Mononuclear cell (primary cell): ENCODE measurements around the gene SLAMF6. TPM values are rescaled to one million over a fixed set of nuclear protein-coding genes. Genes with fewer than 3 reads are reported as not detected.
"Not testable (repeated sequence)": the region's sequence is repeated elsewhere in the genome, so short reads cannot be mapped to it uniquely, and the experiment has no call there.

ENCODE experiments used
- H3K27me3 ChIP-seq: 2 replicates; pipeline ENCODE4 v1.6.0; 2011; ENCODE audit warnings: low read length, control low read depth; ENCODE audit not compliant: insufficient read depth
- H3K4me1 ChIP-seq: 2 replicates; pipeline ENCODE4 v1.5.1; 2011; ENCODE audit warnings: mild to moderate bottlenecking, low read length, control low read depth; ENCODE audit not compliant: insufficient read depth
- H3K4me3 ChIP-seq: 2 replicates; pipeline ENCODE4 v1.5.1; 2011; ENCODE audit warnings: mild to moderate bottlenecking, low read length, moderate library complexity
- H3K9me3 ChIP-seq: 2 replicates; pipeline ENCODE4 v1.5.1; 2011; ENCODE audit warnings: low read depth, mild to moderate bottlenecking, control low read depth, low read length
- total RNA-seq: library from RNA; depleted of rRNA; stranded (reverse); fragments of >200 nt; gene quantifications from one replicate; pipeline ENCODE4 v1.2.3, GENCODE V29; 2012

SLAMF6 gene
- total RNA-seq, 1 donor, result 8.2 TPM

GRCh38 chr1:160499631-160500030 is 23.4 kb downstream of the SLAMF6 start:
- peaks cover 21% of the 10 kb centered on the region for H3K4me1 ChIP-seq
- no peaks in the 10 kb centered on the region for H3K27me3 ChIP-seq
- H3K4me3 ChIP-seq, result no peak overlapping the region
- H3K9me3 ChIP-seq, result peaks cover 5% of the 10 kb centered on the region

GRCh38 chr1:160498301-160499065 is 24.6 kb downstream of the SLAMF6 start:
- H3K27me3 ChIP-seq, H3K4me3 ChIP-seq, H3K9me3 ChIP-seq: not testable (repeated sequence)
- peaks cover 17% of the 10 kb centered on the region for H3K4me1 ChIP-seq

- peaks cover 14% of the 10 kb centered on the region for H3K4me1 ChIP-seq
- H3K27me3 ChIP-seq, result no peaks in the 10 kb centered on the region
- H3K4me3 ChIP-seq, result no peak overlapping the region
- H3K9me3 ChIP-seq, result peaks cover 5% of the 10 kb centered on the region
These were observed 26.7 kb downstream of the SLAMF6 start for GRCh38 chr1:160496334-160496733.

- Histone ChIP-seq H3K4me1 (peaks cover 13% of the 10 kb centered on the region), H3K27me3 (no peaks in the 10 kb centered on the region), H3K9me3 (peaks cover 5% of the 10 kb centered on the region), H3K4me3 (no peak overlapping the region)
These were observed 28.4 kb downstream of the SLAMF6 start for GRCh38 chr1:160494620-160495019.

GRCh38 chr1:160492617-160493016 is 30.4 kb downstream of the SLAMF6 start:
- H3K4me1 ChIP-seq, result peaks cover 26% of the 10 kb centered on the region
- H3K4me3 ChIP-seq, result no peak overlapping the region
- no peaks in the 10 kb centered on the region for H3K27me3 ChIP-seq
- no peaks in the 10 kb centered on the region for H3K9me3 ChIP-seq

DNA sequence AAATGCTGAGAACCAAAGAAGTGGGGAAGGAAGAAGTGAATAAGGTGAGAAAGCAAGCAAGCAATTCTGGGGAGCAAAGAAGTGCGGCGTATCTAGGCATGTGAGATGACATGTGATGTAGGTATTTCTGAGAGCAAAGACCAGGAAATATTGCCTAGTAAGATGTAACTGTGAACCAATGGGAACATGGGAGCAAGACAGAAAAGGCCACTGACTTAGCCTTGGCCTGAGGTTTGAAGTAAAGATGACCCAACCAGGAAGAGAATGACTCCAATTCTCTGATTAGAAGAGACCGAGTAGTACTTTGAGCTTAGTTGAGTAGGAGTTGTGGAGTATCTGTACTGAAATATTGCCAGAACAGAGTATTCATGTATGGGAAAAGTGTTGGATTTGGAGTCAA is 31.1 kb downstream of the SLAMF6 start:
- H3K27me3 ChIP-seq, result no peaks in the 10 kb centered on the region
- no peak overlapping the region for H3K4me3 ChIP-seq
- H3K9me3 ChIP-seq, result no peaks in the 10 kb centered on the region
- peaks cover 27% of the 10 kb centered on the region for H3K4me1 ChIP-seq

DNA sequence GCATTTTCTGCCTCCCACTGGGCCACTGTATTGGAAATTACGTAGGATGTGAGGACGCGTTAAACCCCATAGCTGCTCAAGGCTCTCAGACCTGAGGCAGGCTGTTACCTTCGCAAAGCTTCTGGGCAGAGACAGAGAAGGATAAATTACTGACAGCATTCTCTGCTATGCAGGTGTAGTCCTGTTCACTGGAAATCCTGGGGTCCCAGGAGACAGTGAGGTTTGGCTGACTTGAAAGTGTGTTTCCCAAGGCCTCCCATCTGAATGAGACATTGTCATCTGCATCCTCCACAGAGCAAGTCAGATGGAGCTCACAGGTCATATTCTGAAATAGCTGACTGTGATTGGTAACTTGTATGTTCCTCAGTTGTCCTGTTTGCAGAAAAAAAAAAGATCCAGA is 32.0 kb downstream of the SLAMF6 start:
- peaks cover 27% of the 10 kb centered on the region for H3K4me1 ChIP-seq

DNA sequence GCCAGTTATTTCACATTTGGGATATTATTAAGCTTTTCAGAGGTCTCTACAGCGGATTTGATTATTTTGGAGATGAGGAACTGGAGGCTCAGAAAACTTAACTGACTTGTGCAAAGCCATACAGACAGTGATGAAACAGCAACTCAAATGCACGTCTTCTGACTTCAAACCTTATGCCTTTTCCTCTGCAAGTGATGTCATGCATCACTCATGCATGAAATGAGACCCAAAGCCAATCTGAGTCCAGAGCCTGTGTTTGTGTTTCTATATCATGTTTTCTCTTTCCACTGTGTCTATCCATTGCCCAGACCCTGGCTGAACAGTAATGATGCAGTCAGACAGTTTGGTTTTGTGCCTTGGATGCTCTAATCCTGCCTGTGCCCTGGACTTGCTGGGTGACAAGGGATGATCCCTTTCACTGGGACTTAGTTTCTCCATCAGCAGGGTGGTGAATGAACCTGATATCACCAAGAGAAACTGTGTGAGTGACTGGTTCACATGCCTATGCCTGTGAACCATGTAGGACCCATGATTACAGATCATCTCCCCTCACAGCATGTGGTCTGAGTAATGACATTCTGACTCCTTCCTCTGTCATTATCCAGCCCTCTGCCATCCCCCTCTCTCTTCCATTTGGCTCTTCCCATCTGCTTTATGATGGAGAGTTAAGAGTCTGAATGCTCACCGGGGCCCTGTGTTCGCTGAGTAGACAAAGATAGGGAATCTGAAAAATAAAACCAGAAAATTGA is 33.4 kb downstream of the SLAMF6 start:
- H3K4me1 ChIP-seq, result peaks cover 27% of the 10 kb centered on the region
- H3K27me3 ChIP-seq, result no peaks in the 10 kb centered on the region
- H3K9me3 ChIP-seq, result no peaks in the 10 kb centered on the region
- H3K4me3 ChIP-seq, result no peak overlapping the region

More for the DNA sequence above, 32.0 kb downstream of the SLAMF6 start:
- Histone ChIP-seq H3K27me3 (no peaks in the 10 kb centered on the region), H3K4me3 (no peak overlapping the region), H3K9me3 (no peaks in the 10 kb centered on the region)

- no peak overlapping the region for H3K4me3 ChIP-seq
- no peaks in the 10 kb centered on the region for H3K27me3 ChIP-seq
- no peaks in the 10 kb centered on the region for H3K9me3 ChIP-seq
- H3K4me1 ChIP-seq, result peaks cover 27% of the 10 kb centered on the region
These were observed 34.6 kb downstream of the SLAMF6 start for GRCh38 chr1:160488347-160489058.

GRCh38 chr1:160486453-160486852 is 36.6 kb downstream of the SLAMF6 start:
- peaks cover 25% of the 10 kb centered on the region for H3K4me1 ChIP-seq
- H3K27me3 ChIP-seq, result no peaks in the 10 kb centered on the region
- H3K9me3 ChIP-seq, result no peaks in the 10 kb centered on the region
- H3K4me3 ChIP-seq, result no peak overlapping the region

DNA sequence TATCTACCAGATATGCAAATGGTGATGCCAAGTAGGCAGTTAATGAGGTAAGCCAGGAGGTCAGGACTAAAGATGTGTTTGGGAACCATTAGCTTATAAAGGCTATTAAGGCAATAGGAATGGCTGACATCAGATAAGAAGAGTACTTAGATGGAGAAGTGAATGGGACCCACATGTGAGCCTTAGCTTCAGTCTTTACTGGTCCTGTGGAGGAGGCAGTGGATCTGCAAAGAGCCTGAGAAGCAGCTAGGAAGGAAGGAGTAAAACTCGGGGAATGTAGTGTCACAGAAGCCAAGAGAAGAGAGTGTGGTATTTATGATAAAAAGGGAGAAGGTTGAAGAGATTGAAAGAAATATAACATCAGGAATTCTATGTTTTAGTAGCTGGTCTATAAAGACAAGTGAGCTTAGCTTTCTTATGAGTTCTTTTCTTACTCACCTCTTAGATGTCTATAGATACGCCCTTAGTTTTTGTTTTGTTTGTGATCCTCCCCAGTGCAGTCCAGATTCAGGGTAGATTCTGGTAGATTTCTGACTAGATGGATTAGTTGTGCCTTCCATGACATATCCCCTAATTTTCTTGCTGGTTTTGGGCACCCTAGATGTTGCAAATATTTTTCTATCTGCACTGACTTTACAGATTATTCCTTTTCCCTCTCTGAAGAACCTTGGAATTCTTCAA is 39.4 kb downstream of the SLAMF6 start:
- Histone ChIP-seq H3K4me1 (peaks cover 18% of the 10 kb centered on the region), H3K4me3 (no peak overlapping the region), H3K27me3 (no peaks in the 10 kb centered on the region), H3K9me3 (no peaks in the 10 kb centered on the region)

- Histone ChIP-seq H3K9me3 (no peaks in the 10 kb centered on the region), H3K4me3 (no peak overlapping the region), H3K4me1 (peaks cover 13% of the 10 kb centered on the region), H3K27me3 (no peaks in the 10 kb centered on the region)
These were observed 41.0 kb downstream of the SLAMF6 start for GRCh38 chr1:160481979-160482596.

GRCh38 chr1:160480781-160481180 is 42.3 kb downstream of the SLAMF6 start:
- H3K27me3 ChIP-seq, H3K4me3 ChIP-seq, H3K9me3 ChIP-seq: not testable (repeated sequence)
- peaks cover 13% of the 10 kb centered on the region for H3K4me1 ChIP-seq

DNA sequence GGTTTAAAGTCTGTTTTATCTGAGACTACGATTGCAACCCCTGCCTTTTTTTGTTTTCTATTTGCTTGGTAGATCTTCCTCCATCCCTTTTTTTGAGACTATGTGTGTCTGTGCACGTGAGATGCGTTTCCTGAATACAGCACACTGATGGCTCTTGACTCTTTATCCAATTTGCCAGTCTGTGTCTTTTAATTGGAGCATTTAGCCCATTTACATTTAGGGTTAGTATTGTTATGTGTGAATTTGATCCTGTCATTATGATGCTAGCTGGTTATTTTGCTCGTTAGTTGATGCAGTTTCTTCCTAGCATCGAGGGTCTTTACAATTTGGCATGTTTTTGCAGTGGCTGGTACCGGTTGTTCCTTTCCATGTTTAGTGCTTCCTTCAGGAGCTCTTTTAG is 44.0 kb downstream of the SLAMF6 start:
- peaks cover 21% of the 10 kb centered on the region for H3K4me1 ChIP-seq
- not testable (repeated sequence) for H3K9me3 ChIP-seq, H3K27me3 ChIP-seq, H3K4me3 ChIP-seq
